ENCODE measurements around the gene MOGAT1.
"Not testable (repeated sequence)": the region's sequence is repeated elsewhere in the genome, so short reads cannot be mapped to it uniquely, and the experiment has no call there.

Gene MOGAT1

DNA sequence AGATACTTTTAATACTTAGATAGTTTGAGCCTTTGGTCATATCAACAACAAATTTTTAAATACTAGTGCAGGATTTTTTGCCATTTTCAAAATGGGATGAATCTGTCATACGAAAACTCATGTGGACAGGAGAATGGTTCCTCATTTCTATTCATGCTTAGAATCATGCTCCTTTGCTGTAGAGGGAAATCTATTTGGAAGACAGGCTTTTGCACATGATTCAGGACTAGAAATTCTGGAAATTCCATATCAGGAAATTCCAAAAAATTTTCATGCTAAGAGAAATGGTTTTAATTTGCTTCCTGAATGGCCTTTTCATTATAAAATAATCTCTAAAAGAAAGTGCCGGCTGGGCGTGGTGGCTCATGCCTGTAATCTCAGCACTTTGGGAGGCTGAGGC lies 39.3 kb downstream of the MOGAT1 start:
- DNase-seq (ENCODE audit: low read depth) = no peak

DNA sequence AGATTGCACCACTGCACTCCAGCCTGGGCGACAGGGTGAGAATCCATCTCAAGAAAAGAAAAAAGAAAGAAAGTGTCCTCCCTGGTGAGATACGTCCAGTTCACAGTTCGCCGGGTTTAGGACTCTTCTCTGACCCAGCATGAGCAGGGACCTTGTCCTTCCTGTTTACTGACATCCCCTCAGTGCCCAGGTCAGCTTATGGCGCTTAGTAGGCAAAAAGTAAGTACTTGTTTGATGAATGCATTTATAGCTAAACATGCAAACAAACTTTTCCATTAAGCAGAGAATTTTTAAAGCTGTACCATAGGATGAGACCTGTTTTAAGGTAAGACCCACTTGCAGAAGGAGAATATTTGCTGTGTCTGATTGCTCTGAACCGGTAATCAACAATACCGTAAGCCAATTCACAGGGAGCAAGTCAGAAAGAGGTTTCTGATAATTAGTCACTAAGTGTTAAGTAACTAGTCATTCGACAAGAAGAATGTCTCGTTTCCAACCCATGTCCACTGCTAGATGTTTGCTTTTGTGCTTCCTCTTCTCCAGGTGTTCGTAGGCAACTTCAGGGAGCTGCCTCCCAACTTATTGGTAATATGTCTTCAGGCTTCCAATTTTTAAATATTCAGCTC lies 40.0 kb downstream of the MOGAT1 start:
- DNase-seq (ENCODE audit: low read depth) = no peak

DNA sequence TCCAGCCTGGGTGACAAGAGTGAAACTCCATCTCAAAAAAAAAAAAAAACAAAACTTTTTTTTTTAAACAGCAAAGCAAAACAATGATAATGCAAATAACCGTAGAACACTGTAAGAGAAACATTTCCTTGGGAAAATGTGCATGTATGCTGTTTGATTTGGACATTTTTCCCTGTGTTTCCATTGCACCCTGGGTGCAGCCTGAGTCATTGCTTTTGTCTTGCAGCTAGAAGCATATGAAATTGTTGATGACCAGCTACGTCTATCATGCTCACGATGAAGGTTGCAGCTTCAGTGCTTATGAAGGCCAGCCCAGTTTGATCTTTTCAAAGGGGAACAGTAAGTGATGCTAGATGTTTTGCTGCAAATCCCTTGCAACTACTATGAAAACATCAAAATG lies 41.5 kb downstream of the MOGAT1 start:
- no peak for DNase-seq (ENCODE audit: low read depth)

DNA sequence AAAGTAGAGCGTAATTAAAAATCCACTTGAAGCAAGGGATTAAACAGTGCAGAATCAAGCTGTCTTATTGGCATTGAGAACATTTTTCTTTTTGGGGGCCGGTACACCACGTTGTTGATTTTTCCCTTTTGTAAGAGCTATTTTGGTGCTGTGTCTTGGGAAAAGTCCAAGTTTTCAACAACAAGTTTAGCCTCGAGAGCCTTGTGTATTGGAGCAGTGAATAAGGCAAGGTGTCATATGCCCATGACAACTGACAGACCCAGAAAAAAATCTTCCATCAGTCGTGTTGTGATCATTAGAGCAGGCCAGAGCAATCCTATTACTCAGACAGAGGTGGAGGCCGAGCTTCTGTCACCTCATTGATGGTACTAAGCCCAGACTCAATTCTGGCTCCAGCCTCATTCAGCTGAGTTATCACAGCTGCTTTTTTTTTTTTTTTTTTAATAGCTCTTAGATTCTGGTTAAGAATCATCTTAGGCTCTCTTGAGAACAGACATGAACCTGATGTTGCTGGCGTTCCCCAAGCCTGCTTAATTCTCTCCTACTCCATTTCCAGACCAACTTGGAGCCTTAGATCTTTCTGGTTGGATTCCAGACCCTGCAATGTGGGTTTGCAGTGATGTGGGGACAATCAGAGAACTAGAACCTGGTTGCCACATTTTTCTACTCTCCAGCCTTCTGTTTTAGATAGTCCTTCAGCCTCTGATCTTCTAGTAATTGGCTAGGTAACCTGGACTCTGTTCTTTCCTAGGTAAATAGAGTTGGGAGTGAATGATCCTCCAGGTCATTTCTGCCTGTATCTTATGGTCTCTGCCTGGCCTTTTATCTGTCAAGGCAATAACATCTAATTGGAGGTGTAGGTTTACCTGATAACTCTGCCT lies 43.1 kb downstream of the MOGAT1 start:
- no peak for DNase-seq (ENCODE audit: low read depth)

DNA sequence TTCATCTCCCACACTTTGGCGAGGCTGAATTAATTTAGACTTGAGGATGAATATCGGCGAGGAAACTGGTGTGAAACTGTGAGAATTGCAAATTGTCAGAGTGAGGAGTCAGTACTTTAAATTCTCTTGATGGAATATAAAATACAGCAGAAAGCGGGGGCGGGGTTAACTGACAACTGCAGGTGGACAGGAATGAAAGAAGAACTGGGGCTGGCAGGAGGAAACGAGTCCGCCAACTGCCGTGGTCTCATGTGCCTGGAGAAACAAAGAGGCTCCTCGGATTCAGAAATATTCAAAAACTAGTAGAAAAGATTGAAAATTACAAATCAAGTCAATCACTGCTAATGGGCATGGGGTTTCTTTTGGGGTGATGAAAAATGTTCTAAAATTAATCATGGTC lies 44.3 kb downstream of the MOGAT1 start:
- DNase-seq (ENCODE audit: low read depth) = no peak

DNA sequence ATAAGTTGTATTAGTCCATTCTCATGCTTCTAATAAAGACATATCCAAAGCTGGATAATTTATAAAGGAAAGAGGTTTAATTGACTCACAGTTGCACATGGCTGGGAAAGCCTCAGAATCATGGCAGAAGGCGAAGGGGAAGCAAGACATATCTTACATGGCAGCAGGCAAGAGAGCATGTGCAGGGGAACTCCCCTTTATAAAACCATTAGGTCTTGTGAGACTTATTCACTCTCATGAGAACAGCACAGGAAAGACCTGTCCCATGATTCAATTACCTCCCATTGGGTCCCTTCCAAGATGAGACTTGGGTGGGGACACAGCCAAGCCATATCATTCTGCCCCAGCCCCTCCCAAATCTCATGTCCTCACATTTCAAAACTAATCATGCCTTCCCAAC lies 48.3 kb downstream of the MOGAT1 start:
- not testable (repeated sequence) for DNase-seq (ENCODE audit: low read depth)

DNA sequence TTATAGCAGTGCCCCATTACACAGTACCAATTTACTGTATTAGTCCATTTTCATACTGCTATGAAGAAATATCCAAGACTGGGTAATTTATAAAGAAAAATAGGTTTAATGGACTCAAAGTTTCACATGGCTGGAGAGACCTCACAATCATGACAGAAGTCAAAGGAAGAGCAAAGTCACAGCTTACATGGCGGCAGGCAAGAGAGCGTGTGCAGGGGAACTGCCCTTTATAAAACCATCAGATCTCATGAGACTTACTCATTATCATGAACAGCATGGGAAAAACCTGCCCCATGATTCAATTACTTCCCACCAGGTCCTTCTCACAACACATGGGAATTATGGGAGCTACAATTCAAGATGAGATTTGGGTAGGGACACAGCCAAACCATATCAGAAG lies 50.1 kb downstream of the MOGAT1 start:
- DNase-seq (ENCODE audit: low read depth) = not testable (repeated sequence)

DNA sequence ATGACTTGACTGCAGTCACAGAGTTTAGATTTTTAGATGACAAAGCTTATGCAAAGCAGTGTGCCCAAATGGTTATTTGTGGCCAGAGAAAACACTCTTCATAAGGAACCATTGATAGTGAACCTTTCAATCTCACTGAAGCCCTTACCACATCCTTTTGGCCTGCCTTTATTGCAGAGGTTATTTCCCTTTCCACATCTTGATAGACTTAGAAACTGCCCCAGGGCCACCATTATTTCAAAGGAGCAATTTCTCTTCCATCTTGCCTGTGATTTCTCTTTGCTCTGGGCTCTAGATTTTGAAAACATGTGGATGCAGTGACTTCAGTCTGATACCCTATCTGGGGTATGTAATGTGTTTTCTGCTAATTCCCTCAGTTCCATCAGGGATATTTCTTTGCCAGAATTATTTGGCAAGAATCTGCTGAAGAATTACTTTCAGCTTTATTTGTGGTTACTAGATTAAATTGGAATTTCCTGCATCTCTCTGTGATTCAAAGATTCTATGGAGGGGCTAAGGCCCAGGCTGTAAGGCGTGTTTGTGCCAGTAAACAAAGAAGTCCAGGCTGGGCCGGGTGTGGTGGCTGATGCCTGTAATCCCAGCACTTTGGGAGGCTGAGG lies 51.0 kb downstream of the MOGAT1 start:
- DNase-seq (ENCODE audit: low read depth) = no peak

DNA sequence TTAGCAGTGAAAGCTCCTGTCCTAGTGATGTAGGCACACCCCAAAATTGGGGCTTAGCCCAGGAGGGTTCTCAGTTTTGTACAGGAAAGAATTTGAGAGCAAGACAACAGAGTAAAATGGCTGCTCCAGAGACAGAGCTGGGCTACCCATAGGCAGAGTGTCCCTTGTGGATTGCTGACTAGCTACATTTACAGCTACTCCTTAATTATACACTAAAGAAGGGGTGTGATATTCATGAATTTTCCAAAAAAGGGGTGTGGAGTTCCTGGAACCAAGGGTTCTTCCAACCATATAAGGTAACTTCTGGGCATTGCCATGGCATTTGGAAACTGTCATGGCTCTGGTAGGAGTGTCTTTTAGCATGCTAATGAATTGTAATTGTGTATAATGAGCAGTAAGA lies 52.8 kb downstream of the MOGAT1 start:
- no peak for DNase-seq (ENCODE audit: low read depth)

DNA sequence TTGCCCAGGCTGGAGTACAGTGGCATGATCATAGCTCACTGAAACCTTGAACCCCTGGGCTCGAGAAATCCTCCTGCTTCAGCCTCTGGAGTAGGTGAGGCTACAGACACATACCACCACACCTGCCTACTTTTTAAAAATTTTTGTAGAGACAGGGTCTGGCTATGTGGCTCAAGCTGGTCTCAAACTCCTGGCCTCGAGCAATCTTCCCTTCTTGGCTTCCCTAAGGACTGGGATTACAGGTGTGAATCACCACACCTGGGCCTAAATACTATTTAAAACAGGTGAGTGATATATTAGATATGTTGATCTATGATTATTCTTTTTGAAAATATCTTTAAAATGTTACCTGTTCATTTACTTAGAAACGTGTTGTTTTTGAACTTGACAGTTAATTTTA lies 57.2 kb downstream of the MOGAT1 start:
- DNase-seq (ENCODE audit: low read depth) = no peak

DNA sequence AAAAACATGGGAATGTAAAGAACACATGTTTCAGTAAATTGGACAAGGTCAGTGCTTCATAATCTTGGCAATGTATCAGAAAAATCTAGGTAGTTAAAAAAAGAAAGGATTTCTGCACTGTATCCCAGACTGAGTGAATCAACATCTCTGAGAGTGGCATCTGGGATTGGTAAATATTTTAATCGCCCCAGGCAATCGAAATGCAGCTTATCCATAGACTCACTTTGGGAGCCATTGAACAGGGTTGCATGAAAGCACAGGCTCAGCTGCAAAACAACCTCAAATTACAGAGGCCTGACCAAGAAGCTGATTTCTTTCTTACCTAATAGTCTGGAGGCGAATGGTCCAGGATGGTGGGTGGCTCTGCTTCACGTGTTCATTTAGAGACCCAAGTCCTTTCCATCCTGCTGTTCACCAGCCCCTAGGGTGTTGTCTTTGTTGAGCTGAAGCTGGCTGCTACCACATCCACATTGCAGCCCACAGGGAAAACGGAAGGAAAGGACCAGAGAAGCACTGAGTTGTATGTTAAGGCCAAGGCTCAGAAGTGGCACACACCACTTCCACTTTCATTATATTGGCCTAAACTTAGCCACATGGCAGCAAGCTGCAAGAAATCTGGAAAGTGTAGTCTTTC lies 59.0 kb downstream of the MOGAT1 start:
- no peak for DNase-seq (ENCODE audit: low read depth)

DNA sequence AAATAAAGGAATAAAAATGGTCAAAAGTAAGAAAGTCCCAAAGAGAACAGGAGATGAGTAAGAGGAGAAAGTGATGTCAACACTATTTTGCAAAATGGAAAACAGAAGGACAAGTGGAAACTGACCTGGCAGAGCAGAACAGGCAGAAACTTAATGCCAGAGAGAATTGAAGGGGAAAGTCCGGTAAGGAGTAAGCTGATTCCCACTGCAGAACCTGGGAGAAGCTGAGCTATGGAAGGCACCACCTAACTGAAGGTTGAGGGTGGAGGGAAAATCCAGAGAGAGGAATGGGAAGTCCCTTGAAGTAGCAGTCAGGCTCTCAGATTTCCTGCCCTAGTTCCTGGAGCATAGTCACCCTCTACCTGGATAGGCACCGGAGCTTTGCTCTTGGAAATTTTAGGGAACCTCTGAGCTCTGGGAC lies 59.8 kb downstream of the MOGAT1 start:
- DNase-seq (ENCODE audit: low read depth) = no peak

DNA sequence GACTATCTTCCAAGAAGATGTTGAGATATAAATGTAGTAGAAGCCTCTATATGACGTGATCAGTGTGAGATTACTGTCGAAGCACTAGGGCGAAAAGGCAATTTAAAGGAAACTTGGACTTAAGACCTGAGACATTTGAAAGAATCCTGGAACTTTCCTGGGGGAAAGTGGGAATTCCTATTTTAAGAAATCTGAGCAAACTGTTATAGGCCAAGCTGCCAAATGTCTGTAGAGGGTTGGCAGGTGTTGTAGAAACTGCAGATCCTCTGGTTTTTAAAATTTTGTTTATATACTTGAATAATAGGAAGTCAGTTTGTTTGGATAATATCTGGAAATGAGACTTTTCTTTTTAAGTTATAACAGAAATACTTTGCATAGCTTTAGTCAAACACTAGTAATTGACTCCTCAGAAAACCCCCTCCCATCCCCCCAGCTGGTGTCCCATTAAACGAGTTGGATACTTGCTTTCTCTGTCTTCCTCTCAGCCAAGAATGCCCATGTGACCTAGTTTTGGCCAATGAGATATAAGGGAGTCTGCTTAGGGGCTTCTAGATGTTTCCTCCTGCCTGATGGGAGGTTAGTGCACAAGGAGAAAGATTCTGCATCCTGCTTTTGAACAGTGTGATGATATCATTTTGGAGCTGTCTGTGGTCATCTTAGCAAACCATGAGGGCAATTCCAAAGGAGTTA lies 61.2 kb downstream of the MOGAT1 start:
- DNase-seq (ENCODE audit: low read depth) = no peak

DNA sequence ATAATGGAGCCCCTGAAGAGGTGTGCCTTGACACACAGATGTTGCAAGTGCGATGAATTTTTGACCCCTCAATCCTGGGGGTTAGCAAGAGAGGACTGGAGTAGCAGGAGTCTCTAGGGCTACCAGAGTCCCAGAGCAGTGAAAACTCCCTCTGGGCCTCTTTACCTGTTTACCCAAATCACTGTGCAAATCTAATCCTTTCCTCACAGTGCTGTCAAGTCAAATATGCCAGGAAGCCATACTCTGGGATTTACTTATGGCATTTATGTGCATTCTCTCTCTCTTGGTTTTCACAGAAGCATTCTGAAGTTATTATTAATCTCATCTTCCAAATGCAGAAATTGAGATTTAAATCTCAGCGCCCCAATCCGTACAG lies 62.0 kb downstream of the MOGAT1 start:
- no peak for DNase-seq (ENCODE audit: low read depth)

DNA sequence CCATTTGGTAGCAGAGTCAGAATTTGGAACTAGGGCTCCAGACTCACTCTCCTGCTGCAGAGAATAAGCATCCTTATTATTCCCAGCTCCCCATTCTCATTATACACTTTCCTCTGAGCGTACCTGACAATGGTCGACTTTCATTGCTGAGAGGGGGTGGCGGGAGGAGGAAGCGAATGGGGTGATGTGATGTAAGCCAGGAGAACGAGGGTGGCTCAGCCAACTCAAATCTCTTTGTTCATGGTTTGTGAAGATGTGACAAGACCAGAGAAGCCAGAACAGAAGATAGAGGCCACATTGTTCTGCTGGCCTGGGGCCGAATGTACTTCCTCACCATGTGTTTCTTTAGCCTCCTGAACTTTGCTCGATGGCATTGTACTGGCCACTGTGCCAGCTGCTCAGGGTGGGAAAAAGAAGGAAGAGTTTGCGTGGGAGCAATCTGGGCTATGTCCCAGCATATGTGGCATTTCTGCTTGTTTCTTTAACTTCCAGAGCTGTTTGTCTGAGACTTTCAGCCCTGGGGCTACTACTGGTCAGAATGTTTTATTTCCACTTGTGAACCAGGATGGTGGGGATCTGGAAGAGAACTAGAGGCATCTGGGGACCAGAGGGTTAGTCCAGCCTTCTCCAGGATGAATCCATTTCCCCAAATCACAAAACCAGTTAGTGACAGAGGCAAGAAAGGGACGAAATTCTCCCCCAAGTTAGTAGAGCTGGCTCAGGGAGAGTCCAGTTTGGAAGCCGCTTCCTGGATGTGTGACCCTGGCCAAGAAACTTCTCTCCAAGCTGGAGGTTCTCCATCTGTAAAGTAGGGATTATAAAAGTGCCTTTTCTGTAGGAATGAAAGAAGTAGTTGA lies 62.6 kb downstream of the MOGAT1 start:
- DNase-seq (ENCODE audit: low read depth) = no peak

DNA sequence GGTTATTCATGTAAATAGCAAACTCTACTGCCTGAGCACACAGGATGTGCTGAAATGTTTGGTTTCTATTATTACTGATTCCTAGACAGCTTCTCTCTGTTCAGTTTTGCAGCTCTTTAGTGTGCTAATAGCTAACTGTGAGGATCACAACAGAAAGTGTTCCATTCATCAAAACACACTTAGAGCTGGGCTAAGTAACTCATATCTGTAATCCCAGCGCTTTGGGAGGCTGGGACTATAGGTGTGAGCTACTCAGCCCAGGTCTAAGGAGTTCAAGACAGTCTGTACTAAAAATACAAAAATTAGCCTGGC lies 63.2 kb downstream of the MOGAT1 start:
- no peak for DNase-seq (ENCODE audit: low read depth)

DNA sequence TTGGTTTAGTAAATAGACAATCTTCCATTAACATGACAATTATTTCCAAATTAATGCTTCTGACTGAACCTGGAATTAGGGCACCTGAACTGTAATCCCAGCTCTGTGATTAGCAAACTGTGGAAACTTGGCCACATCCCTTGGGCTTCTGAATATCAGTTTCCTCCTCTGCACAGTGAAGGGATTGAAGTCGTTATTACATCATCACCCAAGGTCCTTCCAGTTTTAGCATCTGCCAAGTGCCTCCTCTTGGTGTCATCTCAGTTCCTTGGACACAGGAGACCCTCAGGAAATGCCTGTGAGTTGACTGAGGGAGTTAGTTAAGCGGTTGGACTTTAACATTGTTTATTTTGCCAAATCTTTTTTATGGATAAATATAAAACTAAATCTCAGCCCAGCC lies 64.8 kb downstream of the MOGAT1 start:
- no peak for DNase-seq (ENCODE audit: low read depth)

DNA sequence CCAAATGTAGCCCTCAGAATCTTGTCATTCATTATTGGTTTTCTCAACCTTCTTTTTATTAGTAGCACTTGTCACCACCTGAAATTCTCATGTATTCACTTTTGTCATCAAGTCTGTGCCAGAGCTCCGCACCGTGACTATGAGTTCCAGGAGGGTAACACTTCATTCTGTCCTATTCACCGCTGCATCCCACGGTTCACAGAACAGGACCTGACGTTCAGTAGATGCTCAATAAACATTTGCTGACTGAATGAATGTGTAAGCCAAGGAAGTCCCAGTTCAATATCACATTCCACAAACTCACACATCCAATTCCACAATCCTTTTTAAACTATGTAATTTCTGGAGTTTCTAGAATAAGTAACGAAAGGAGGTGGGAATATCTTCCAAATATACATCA lies 65.5 kb downstream of the MOGAT1 start:
- no peak for DNase-seq (ENCODE audit: low read depth)

DNA sequence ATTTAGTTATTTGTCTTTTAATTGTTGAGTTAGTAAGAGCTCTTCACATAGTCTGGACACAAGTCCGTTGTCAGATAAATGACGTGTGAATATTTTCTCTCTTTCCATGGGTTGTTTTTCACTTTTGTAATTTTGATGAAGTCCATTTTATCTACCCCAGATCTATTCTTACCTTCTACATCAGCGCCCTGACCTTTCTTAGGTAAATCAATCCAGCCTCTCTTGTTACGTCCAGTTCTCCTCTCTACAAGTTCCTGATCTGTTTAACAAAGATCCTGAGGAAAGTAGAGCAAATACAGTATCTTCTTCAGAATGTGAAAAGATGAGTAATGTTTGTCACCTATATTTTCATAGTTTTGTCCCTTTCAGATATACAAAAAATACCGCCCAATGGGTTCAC lies 66.9 kb downstream of the MOGAT1 start:
- DNase-seq (ENCODE audit: low read depth) = no peak

DNA sequence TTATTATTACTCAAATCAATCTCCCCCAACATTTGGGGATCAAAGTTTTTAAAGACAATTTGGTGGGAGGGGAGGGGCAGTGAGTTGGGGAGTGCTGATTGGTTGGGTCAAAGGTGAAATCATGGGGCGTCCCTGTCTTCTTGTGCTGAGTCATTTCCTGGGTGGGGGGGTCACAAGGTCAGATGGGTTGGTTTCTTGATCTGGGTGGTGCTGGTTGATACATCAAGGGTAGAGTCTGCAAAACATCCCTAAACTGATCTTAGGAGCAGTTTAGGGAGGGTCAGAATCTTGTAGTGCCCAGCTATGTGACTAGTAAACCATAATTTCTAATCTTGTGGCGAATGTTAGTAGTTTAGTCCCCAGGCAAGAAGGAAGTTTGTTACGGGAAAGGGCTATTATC lies 67.4 kb downstream of the MOGAT1 start:
- DNase-seq (ENCODE audit: low read depth) = no peak

DNA sequence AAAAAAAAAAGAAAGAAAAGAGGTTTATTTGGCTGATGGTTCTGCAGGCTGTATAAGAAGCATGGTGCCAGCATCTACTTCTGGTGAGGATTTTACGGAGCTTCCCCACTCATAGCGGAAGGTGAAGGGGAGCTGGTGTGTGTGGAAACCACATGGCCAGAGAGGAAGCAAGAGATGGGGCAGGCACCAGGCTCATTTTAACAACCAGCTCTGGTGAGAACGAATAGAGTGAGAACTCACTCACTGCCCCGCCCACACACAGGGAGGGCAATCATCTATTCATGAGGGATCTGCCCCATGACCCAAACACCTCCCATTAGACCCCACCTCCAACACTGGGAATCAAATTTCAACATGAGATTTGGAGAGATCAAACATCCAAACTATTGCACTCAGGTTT lies 68.5 kb downstream of the MOGAT1 start:
- no peak for DNase-seq (ENCODE audit: low read depth)

All from activated T-helper 9 cell treated with anti-CD3 and anti-CD28 coated beads, Interleukin-2, amount 50 U/mL, for 16 hours (primary cell).